Measurements from ENCODE around the gene C1QL2.

Gene C1QL2

GRCh38 chr2:119119076-119119785, 39.3 kb downstream of the C1QL2 start:
- no peak for DNase-seq (ENCODE audit: low read depth in 1 of 2, low spot score in 1 of 2)

GRCh38 chr2:119117891-119118882, 40.4 kb downstream of the C1QL2 start:
- in situ Hi-C loops (cut with HindIII; ENCODE audit: low pct_unique_long_range_greater_than_20kb, low sequenced_read_pairs), result no loop called here

More at GRCh38 chr2:119119076-119119785, 39.3 kb downstream of the C1QL2 start:
- in situ Hi-C loops (cut with HindIII; ENCODE audit: low pct_unique_long_range_greater_than_20kb, low sequenced_read_pairs), result no loop called here
- no peak for TF ChIP-seq JUND (IDR thresholded peaks at IDR 0.05; ENCODE audit: low read depth)

GRCh38 chr2:119117408-119117807, 41.1 kb downstream of the C1QL2 start:
- no peak for TF ChIP-seq JUND (IDR thresholded peaks at IDR 0.05; ENCODE audit: low read depth)
- in situ Hi-C loops (cut with HindIII; ENCODE audit: low pct_unique_long_range_greater_than_20kb, low sequenced_read_pairs), result no loop called here
- no peak for DNase-seq (ENCODE audit: low read depth in 1 of 2, low spot score in 1 of 2)

More at GRCh38 chr2:119117891-119118882, 40.4 kb downstream of the C1QL2 start:
- no peak for TF ChIP-seq JUND (IDR thresholded peaks at IDR 0.05; ENCODE audit: low read depth)
- DNase-seq (ENCODE audit: low read depth in 1 of 2, low spot score in 1 of 2), result no peak

GRCh38 chr2:119116411-119117295, 41.9 kb downstream of the C1QL2 start:
- in situ Hi-C loops (cut with HindIII; ENCODE audit: low pct_unique_long_range_greater_than_20kb, low sequenced_read_pairs), result no loop called here
- DNase-seq (ENCODE audit: low read depth in 1 of 2, low spot score in 1 of 2), result no peak
- no peak for TF ChIP-seq JUND (IDR thresholded peaks at IDR 0.05; ENCODE audit: low read depth)

- no peak for TF ChIP-seq JUND (IDR thresholded peaks at IDR 0.05; ENCODE audit: low read depth)
- in situ Hi-C loops (cut with HindIII; ENCODE audit: low pct_unique_long_range_greater_than_20kb, low sequenced_read_pairs), result no loop called here
- no peak for DNase-seq (ENCODE audit: low read depth in 1 of 2, low spot score in 1 of 2)
Observed at GRCh38 chr2:119114266-119114665, 44.3 kb downstream of the C1QL2 start.

- no peak for TF ChIP-seq JUND (IDR thresholded peaks at IDR 0.05; ENCODE audit: low read depth)
- DNase-seq (ENCODE audit: low read depth in 1 of 2, low spot score in 1 of 2), result no peak
- in situ Hi-C loops (cut with HindIII; ENCODE audit: low pct_unique_long_range_greater_than_20kb, low sequenced_read_pairs), result no loop called here
Observed at GRCh38 chr2:119113489-119113770, 45.1 kb downstream of the C1QL2 start.

- no peak for TF ChIP-seq JUND (IDR thresholded peaks at IDR 0.05; ENCODE audit: low read depth)
- in situ Hi-C loops (cut with HindIII; ENCODE audit: low pct_unique_long_range_greater_than_20kb, low sequenced_read_pairs), result no loop called here
- DNase-seq (ENCODE audit: low read depth in 1 of 2, low spot score in 1 of 2), result no peak
Observed at GRCh38 chr2:119112770-119113488, 45.6 kb downstream of the C1QL2 start.

- DNase-seq (ENCODE audit: low read depth in 1 of 2, low spot score in 1 of 2), result no peak
- in situ Hi-C loops (cut with HindIII; ENCODE audit: low pct_unique_long_range_greater_than_20kb, low sequenced_read_pairs), result no loop called here
- TF ChIP-seq JUND (IDR thresholded peaks at IDR 0.05; ENCODE audit: low read depth), result no peak
Observed at GRCh38 chr2:119112230-119112629, 46.3 kb downstream of the C1QL2 start.

GRCh38 chr2:119111115-119111975, 47.2 kb downstream of the C1QL2 start:
- DNase-seq (ENCODE audit: low read depth in 1 of 2, low spot score in 1 of 2), result peak in 1 of 2 experiments; percentile 23
- no peak for TF ChIP-seq JUND (IDR thresholded peaks at IDR 0.05; ENCODE audit: low read depth)
- in situ Hi-C loops (cut with HindIII; ENCODE audit: low pct_unique_long_range_greater_than_20kb, low sequenced_read_pairs), result no loop called here

GRCh38 chr2:119109866-119110265, 48.7 kb downstream of the C1QL2 start:
- no peak for TF ChIP-seq JUND (IDR thresholded peaks at IDR 0.05; ENCODE audit: low read depth)
- no peak for DNase-seq (ENCODE audit: low read depth in 1 of 2, low spot score in 1 of 2)
- in situ Hi-C loops (cut with HindIII; ENCODE audit: low pct_unique_long_range_greater_than_20kb, low sequenced_read_pairs), result no loop called here

- no peak for TF ChIP-seq JUND (IDR thresholded peaks at IDR 0.05; ENCODE audit: low read depth)
- in situ Hi-C loops (cut with HindIII; ENCODE audit: low pct_unique_long_range_greater_than_20kb, low sequenced_read_pairs), result no loop called here
- DNase-seq (ENCODE audit: low read depth in 1 of 2, low spot score in 1 of 2), result no peak
Observed at GRCh38 chr2:119108186-119108585, 50.4 kb downstream of the C1QL2 start.
